Measurements from ENCODE around the gene NUDT5.

NUDT5 gene

DNA sequence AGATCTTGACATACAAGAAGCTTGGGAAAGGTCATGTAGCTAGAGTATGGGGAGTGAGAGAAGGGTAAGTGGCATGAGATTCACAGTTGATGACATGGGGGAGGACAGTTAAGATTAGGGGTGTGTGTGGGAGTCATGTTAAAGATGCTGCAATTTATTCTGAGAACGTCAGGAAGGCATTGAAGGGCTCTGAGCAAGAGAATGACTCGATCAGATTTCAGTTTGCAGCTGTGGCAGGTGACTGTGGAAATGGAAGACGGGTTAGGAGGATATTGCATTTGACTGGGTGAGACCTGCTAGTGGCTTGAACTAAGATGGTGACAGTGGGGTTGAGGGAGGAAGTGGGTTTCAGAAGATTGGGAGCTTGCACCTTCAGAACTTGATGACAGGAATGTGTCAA lies 5.9 kb upstream of the NUDT5 start:
- no peak for DNase-seq
- no peak overlapping the region for H3K4me3 ChIP-seq (ENCODE audit: low read depth, low read length)
- no peaks in the 10 kb centered on the region for H3K27me3 ChIP-seq (replicated peaks)
- peaks cover 21% of the 10 kb centered on the region for H3K36me3 ChIP-seq (replicated peaks)
- H3K27ac ChIP-seq = no peak overlapping the region
- no peak for TF ChIP-seq CTCF (IDR thresholded peaks at IDR 0.05; ENCODE audit: low read depth, low read length, missing control alignments)
- in situ Hi-C loops (cut with HindIII; ENCODE audit: low pct_ligation_motif_present, low sequenced_read_pairs) = no loop called here

- Histone ChIP-seq H3K27ac (no peak overlapping the region), H3K4me3 (ENCODE audit: low read depth, low read length) (no peak overlapping the region), H3K27me3 (replicated peaks) (no peaks in the 10 kb centered on the region), H3K36me3 (replicated peaks) (peaks cover 21% of the 10 kb centered on the region)
- in situ Hi-C loops (cut with HindIII; ENCODE audit: low pct_ligation_motif_present, low sequenced_read_pairs) = no loop called here
- no peak for TF ChIP-seq CTCF (IDR thresholded peaks at IDR 0.05; ENCODE audit: low read depth, low read length, missing control alignments)
- DNase-seq = no peak
Observed at GRCh38 chr10:12200850-12201249, 5.2 kb upstream of the NUDT5 start.

- Histone ChIP-seq H3K4me3 (ENCODE audit: low read depth, low read length) (no peak overlapping the region), H3K27ac (no peak overlapping the region), H3K36me3 (replicated peaks) (peaks cover 21% of the 10 kb centered on the region), H3K27me3 (replicated peaks) (no peaks in the 10 kb centered on the region)
- DNase-seq = no peak
- no peak for TF ChIP-seq CTCF (IDR thresholded peaks at IDR 0.05; ENCODE audit: low read depth, low read length, missing control alignments)
- in situ Hi-C loops (cut with HindIII; ENCODE audit: low pct_ligation_motif_present, low sequenced_read_pairs) = no loop called here
Observed at GRCh38 chr10:12198156-12198555, 2.5 kb upstream of the NUDT5 start.

- H3K36me3 ChIP-seq (replicated peaks) = peaks cover 18% of the 10 kb centered on the region
- in situ Hi-C loops (cut with HindIII; ENCODE audit: low pct_ligation_motif_present, low sequenced_read_pairs) = no loop called here
- no peaks in the 10 kb centered on the region for H3K27me3 ChIP-seq (replicated peaks)
- H3K4me3 ChIP-seq (ENCODE audit: low read depth, low read length) = peak overlapping the region; percentile 99
- H3K27ac ChIP-seq = peak overlapping the region; percentile 95
- DNase-seq = no peak
- TF ChIP-seq CTCF (IDR thresholded peaks at IDR 0.05; ENCODE audit: low read depth, low read length, missing control alignments) = no peak
Observed at GRCh38 chr10:12196531-12197211, 980 bp upstream of the NUDT5 start.

DNA sequence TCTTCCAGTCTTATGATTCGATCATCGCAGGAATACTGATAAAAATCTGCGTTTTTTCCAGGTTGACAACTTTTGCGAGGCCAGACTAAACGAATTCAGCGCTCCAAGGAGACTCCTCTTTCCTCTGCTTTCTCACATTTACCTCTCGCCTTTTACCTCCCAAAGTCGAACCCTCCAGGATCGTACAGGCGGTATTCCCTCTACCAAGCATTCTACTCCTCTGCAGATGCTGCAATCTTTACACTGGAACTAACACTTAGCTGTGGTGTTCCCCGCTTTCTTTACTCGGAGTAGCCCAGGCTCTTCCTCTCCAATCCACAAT lies 449 bp downstream of the NUDT5 start:
- no peak for DNase-seq
- no peaks in the 10 kb centered on the region for H3K27me3 ChIP-seq (replicated peaks)
- peaks cover 6% of the 10 kb centered on the region for H3K36me3 ChIP-seq (replicated peaks)
- peak overlapping the region; percentile 99 for H3K4me3 ChIP-seq (ENCODE audit: low read depth, low read length)
- TF ChIP-seq CTCF (IDR thresholded peaks at IDR 0.05; ENCODE audit: low read depth, low read length, missing control alignments) = no peak
- peak overlapping the region; percentile 95 for H3K27ac ChIP-seq
- in situ Hi-C loops (cut with HindIII; ENCODE audit: low pct_ligation_motif_present, low sequenced_read_pairs) = no loop called here

DNA sequence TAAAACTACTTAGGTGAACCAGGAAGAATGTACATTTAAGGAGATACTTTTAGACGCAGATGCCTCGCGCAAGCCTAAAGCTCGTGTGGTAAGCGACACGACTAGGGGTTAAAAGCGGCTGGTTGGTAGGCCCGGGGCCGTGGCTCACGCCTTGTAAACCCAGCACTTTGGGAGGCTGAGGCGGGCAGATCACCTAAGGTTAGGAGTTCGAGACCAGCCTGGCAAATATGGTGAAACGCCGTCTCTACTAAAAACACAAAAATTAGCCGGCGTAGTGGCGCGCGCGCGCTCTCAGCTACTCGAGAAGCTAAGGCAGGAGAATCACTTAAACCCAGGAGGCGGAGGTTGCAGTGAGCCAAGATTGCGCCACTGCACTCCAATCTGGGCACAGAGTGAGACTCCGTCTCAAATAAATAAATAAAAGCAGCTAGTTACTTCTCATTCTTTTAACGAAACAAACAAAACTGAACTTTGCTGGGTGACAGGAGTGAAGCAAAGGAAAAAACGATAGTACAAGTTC lies 879 bp downstream of the NUDT5 start:
- H3K4me3 ChIP-seq (ENCODE audit: low read depth, low read length) = peak overlapping the region; percentile 99
- peak; percentile 51 for DNase-seq
- no peak for TF ChIP-seq CTCF (IDR thresholded peaks at IDR 0.05; ENCODE audit: low read depth, low read length, missing control alignments)
- in situ Hi-C loops (cut with HindIII; ENCODE audit: low pct_ligation_motif_present, low sequenced_read_pairs) = no loop called here
- no peaks in the 10 kb centered on the region for H3K27me3 ChIP-seq (replicated peaks)
- H3K27ac ChIP-seq = peak overlapping the region; percentile 95
- peaks cover 6% of the 10 kb centered on the region for H3K36me3 ChIP-seq (replicated peaks)

Data from brain microvascular endothelial cell (primary cell).